GM12878 (cell line): ENCODE measurements around the gene BNIP5. TPM values are rescaled to one million over a fixed set of nuclear protein-coding genes. Genes with fewer than 3 reads are reported as not detected.

Source experiments
- ATAC-seq: fragments of 200-7000 bp; cut with Tn5 transposase; 3 replicates; pipeline ENCODE4 v1.9.1; 2020; ENCODE audit warnings: mild to moderate bottlenecking, moderate library complexity
- BruUV-seq: library from RNA; stranded (reverse); fragments of 400-500 nt; replicated peaks from 2 replicates; lab custom pipeline; 2021; lab: Mats Ljungman, UMichigan
- CTCF ChIA-PET: fragments of 300-600 bp; sonication (Branson Sonifier 250); formaldehyde crosslinking; extraction: SDS; loops from one replicate; lab custom pipeline; 2021; ENCODE audit warnings: inconsistent platforms; lab: Yijun Ruan, JAX
- POLR2A ChIA-PET: fragments of 350-600 bp; formaldehyde crosslinking; extraction: SDS; loops from one replicate; lab custom pipeline; 2021; ENCODE audit warnings: inconsistent platforms; lab: Charles Lee
- RAD21 ChIA-PET: fragments of 300-600 bp; sonication (Branson Sonifier 250); formaldehyde crosslinking; loops from one replicate; lab custom pipeline; 2023; ENCODE audit warnings: antibody characterized with exemption; ENCODE audit not compliant: unreplicated experiment; lab: Charles Lee
- SMC1A ChIA-PET: fragments of 300-600 bp; sonication (Branson Sonifier 250); formaldehyde crosslinking; loops from one replicate; lab custom pipeline; 2023; ENCODE audit not compliant: unreplicated experiment, uncharacterized antibody; lab: Charles Lee
- DNase-seq: peaks from one replicate; pipeline ENCODE4 v3.0.0-alpha.2; 2011; ENCODE audit warnings: low read depth, low spot score
- FAIRE-seq: peaks from 3 replicates; lab custom pipeline; 2011; peaks lifted over from hg19 to GRCh38; lab: Jason Lieb, UNC
- H2AFZ ChIP-seq: 2 replicates; pipeline ENCODE4 v1.6.0; 2011; ENCODE audit warnings: low read depth, low read length, control low read depth; ENCODE audit not compliant: control insufficient read depth
- H3K27ac ChIP-seq: 2 replicates; pipeline ENCODE4 v1.5.1; 2011; ENCODE audit warnings: control low read depth; ENCODE audit not compliant: control insufficient read depth, insufficient read depth
- H3K27me3 ChIP-seq, 2 experiments: replicated peaks in 1 of 2; 2 replicates each; pipeline versions ENCODE4 v1.6.0 to v1.6.1; 2011; ENCODE audit warnings: low read length in 1 of 2; ENCODE audit not compliant: control insufficient read depth in 2 of 2, insufficient read depth in 2 of 2
- H3K36me3 ChIP-seq, 2 experiments: 2 replicates each; pipeline ENCODE4 v1.5.1; 2011; ENCODE audit warnings: low read length in 1 of 2; ENCODE audit not compliant: control insufficient read depth in 2 of 2, insufficient read depth in 2 of 2
- H3K4me1 ChIP-seq: 2 replicates; pipeline ENCODE4 v1.6.1; 2011; ENCODE audit warnings: mild to moderate bottlenecking, low read length, moderate library complexity, mixed read lengths; ENCODE audit not compliant: control insufficient read depth, insufficient read depth
- H3K4me2 ChIP-seq: 2 replicates; pipeline ENCODE4 v1.6.0; 2011; ENCODE audit warnings: control low read depth; ENCODE audit not compliant: control insufficient read depth, insufficient read depth
- H3K4me3 ChIP-seq: fragments of 200-600 bp; sonication (generic); 2 replicates; pipeline ENCODE4 v1.5.1; 2016
- H3K79me2 ChIP-seq: 2 replicates; pipeline ENCODE4 v1.6.0; 2011; ENCODE audit warnings: low read length; ENCODE audit not compliant: control insufficient read depth, insufficient read depth
- H3K9ac ChIP-seq: 2 replicates; pipeline ENCODE4 v1.8.0; 2011; ENCODE audit warnings: low read length, control low read depth, mixed read lengths; ENCODE audit not compliant: control insufficient read depth, insufficient read depth
- H3K9me3 ChIP-seq: replicated peaks from 3 replicates; pipeline ENCODE4 v1.5.1; 2011; ENCODE audit warnings: mild to moderate bottlenecking, low read length; ENCODE audit not compliant: control insufficient read depth, insufficient read depth
- H4K20me1 ChIP-seq: 2 replicates; pipeline ENCODE4 v1.6.0; 2011; ENCODE audit not compliant: control insufficient read depth, insufficient read depth
- BRCA1 ChIP-seq: IDR thresholded peaks from 2 replicates; pipeline ENCODE4 v1.6.1; 2011; ENCODE audit warnings: low read depth, low read length, improper control_type of control experiment
- CHD1 ChIP-seq: IDR thresholded peaks from 2 replicates; pipeline ENCODE4 v1.6.1; 2012; ENCODE audit warnings: low read depth, low read length, improper control_type of control experiment
- EED ChIP-seq: sonication (generic); IDR thresholded peaks from 2 replicates; pipeline ENCODE4 v1.6.1; 2016; ENCODE audit warnings: antibody characterized with exemption, low read depth
- MEF2A ChIP-seq: IDR thresholded peaks from 2 replicates; pipeline ENCODE4 v1.6.1; 2011; ENCODE audit warnings: low read depth, mild to moderate bottlenecking, low read length, moderate library complexity; ENCODE audit not compliant: insufficient read depth
- MXI1 ChIP-seq: fragments of 150-350 bp; IDR thresholded peaks from 2 replicates; pipeline ENCODE4 v1.6.1; 2011; ENCODE audit warnings: low read depth, mild to moderate bottlenecking, inconsistent platforms, low read length, improper control_type of control experiment
- NFYB ChIP-seq: IDR thresholded peaks from 2 replicates; pipeline ENCODE4 v1.6.1; 2011; ENCODE audit warnings: low read depth, mild to moderate bottlenecking, low read length, improper control_type of control experiment, moderate library complexity; ENCODE audit not compliant: insufficient read depth
- NR2C1 ChIP-seq: fragments of 450-650 bp; IDR thresholded peaks from 2 replicates; pipeline ENCODE4 v1.6.1; 2017; ENCODE audit warnings: antibody characterized with exemption, mild to moderate bottlenecking, moderate library complexity
- PBX3 ChIP-seq: IDR thresholded peaks from 2 replicates; pipeline ENCODE4 v1.6.1; 2011; ENCODE audit warnings: mild to moderate bottlenecking, low read depth, low read length, moderate library complexity; ENCODE audit not compliant: insufficient replicate concordance
- SKIL ChIP-seq: fragments of 450-650 bp; IDR thresholded peaks from 2 replicates; pipeline ENCODE4 v1.6.1; 2017; ENCODE audit warnings: mild to moderate bottlenecking, low read depth, inconsistent platforms; ENCODE audit not compliant: poor library complexity, severe bottlenecking
- SMAD5 ChIP-seq: IDR thresholded peaks from 2 replicates; pipeline ENCODE4 v1.6.1; 2016; ENCODE audit warnings: antibody characterized with exemption, low read depth
- TCF3 ChIP-seq: IDR thresholded peaks from 2 replicates; pipeline ENCODE4 v1.6.1; 2012; ENCODE audit warnings: low read depth, mild to moderate bottlenecking, low read length, borderline replicate concordance; ENCODE audit not compliant: insufficient read depth
- WRNIP1 ChIP-seq: IDR thresholded peaks from 2 replicates; pipeline ENCODE4 v1.6.1; 2011; ENCODE audit warnings: low read depth, low read length, improper control_type of control experiment, borderline replicate concordance
- YY1 ChIP-seq: IDR thresholded peaks from 2 replicates; pipeline ENCODE4 v1.6.1; 2011; ENCODE audit warnings: low read depth, mild to moderate bottlenecking, low read length
- ZSCAN29 ChIP-seq: fragments of 450-650 bp; IDR thresholded peaks from 2 replicates; pipeline ENCODE4 v1.6.1; 2017; ENCODE audit warnings: mild to moderate bottlenecking, moderate library complexity
- WGBS: methylation state at CpG from one replicate; pipeline ENCODE4 v1.1.6; 2016; ENCODE audit warnings: low lambda C conversion rate; ENCODE audit not compliant: insufficient replicate concordance, insufficient coverage; ENCODE audit errors: missing lambda C conversion rate; 5-methylcytosine and 5-hydroxymethylcytosine counted together
- in situ Hi-C: fragments of 300-500 bp; cut with MboI; formaldehyde crosslinking; loops from 9 replicates; pipeline ENCODE4 v1.14.3; 2018; ENCODE audit warnings: mixed read lengths
- intact Hi-C: fragments of 100-400 bp; cut with micrococcal nuclease; formaldehyde crosslinking; loops from one replicate; pipeline ENCODE4 v1.14.2; 2022; ENCODE audit not compliant: unreplicated experiment
- polyA plus RNA-seq, 11 experiments: library from polyadenylated mRNA; depleted of rRNA in 4 of 11; unstranded in 6 of 11; stranded (reverse) in 5 of 11; fragments of >200 nt; fragmentation: Nextera tagmentation in 4 of 11; fragmentation: Illumina TruSeq in 1 of 11; extraction: Ambion mirVana in 4 of 11; extraction: Trizol in 1 of 11; gene quantifications; 1 replicate in 1 of 11; 2 replicates in 10 of 11; pipeline versions ENCODE4 v1.2.1 to v1.2.3, GENCODE V29; 2011 to 2016; ENCODE audit warnings: inconsistent platforms in 2 of 11, missing spikeins in 2 of 11, low read depth in 1 of 11
- total RNA-seq, 4 experiments: library from RNA; depleted of rRNA in 3 of 4; stranded (reverse); fragments of >200 nt in 3 of 4; fragmentation: Illumina TruSeq in 1 of 4; extraction: Trizol in 1 of 4; gene quantifications; 2 replicates each; pipeline versions ENCODE4 v1.2.1 to v1.2.3, GENCODE V29; 2013 to 2021

The BNIP5 gene
- total and polyA plus RNA-seq, 10 of the 15 experiments (the other 5 are each of a cell fraction or from before 2014, with no cell fraction given): 0.02 to 0.68 (median 0.05) TPM; not detected in 2

- Histone ChIP-seq H4K20me1 (no peaks in the 10 kb centered on the region), H3K4me3 (no peak overlapping the region), H2AFZ (no peak overlapping the region), H3K4me1 (peaks cover 12% of the 10 kb centered on the region), H3K27me3 (no peaks in the 10 kb centered on the region), H3K79me2 (no peaks in the 10 kb centered on the region), H3K9ac (no peak overlapping the region), H3K4me2 (no peak overlapping the region), H3K9me3 (no peaks in the 10 kb centered on the region), H3K36me3 (no peaks in the 10 kb centered on the region; a peak in 1 of 4 replicates), H3K27ac (no peak overlapping the region)
- TF ChIP-seq PBX3 (no peak), SKIL (no peak), MEF2A (no peak), BRCA1 (no peak), CHD1 (no peak), SMAD5 (no peak), YY1 (no peak), TCF3 (no peak), WRNIP1 (no peak), EED (no peak), NR2C1 (no peak), ZSCAN29 (no peak), NFYB (no peak), MXI1 (no peak)
- intact Hi-C loops (no loop called here), in situ Hi-C loops (no loop called here)
- ATAC-seq: no peak
- DNase-seq: no peak
- RAD21 ChIA-PET: interaction anchor here (0.9 kb wide), 1 partner anchor 15 kb away, joined by 3 read pairs; no protein-coding TSS in a partner anchor
- BruUV-seq: no TSS peak
- FAIRE-seq: no peak
- POLR2A ChIA-PET: no interaction called here
- SMC1A ChIA-PET: no interaction called here
- 72% methylated on average over 14 of the region's 15 CpGs for WGBS
- CTCF ChIA-PET: interaction anchor here (0.7 to 0.9 kb wide), 2 partner anchors 13 to 251 kb away, joined by 3 read pairs; no protein-coding TSS in a partner anchor
Observed at GRCh38 chr6:36373368-36374019, 36.8 kb upstream of the BNIP5 start.
